ENCODE measurements around the gene PAX5.

The PAX5 gene

DNA sequence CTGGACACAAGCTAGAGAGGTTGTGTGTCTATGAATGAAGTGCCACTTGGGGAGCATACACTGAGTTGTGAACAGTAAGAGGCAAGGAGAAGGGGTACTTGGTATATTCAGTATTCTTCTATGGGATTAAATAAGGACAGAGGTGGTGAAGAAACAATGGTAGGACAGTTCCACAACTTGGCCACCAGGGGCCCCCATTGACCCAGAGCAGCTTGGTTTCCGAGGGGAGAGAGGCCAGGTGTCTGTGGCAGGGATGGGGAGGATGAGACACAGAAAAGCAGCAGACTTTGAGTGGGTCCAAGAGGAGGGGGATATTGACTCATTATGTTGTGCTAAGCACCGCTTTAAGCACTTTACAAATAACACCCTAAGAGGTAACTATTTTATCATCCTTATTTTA is 240.8 kb downstream of the PAX5 start:
- DNase-seq: no peak

- no peak for DNase-seq
Measured at GRCh38 chr9:36791222-36791950, 242.7 kb downstream of the PAX5 start.

- DNase-seq: no peak
Measured at GRCh38 chr9:36789886-36790285, 244.2 kb downstream of the PAX5 start.

GRCh38 chr9:36788534-36788933 is 245.5 kb downstream of the PAX5 start:
- DNase-seq: no peak

- no peak for DNase-seq
Measured at GRCh38 chr9:36787709-36788108, 246.4 kb downstream of the PAX5 start.
